Prostate gland (tissue), 2 donors: ENCODE data around the gene RTN1. TPM values are rescaled to one million over a fixed set of nuclear protein-coding genes. Genes with fewer than 3 reads are reported as not detected.

Experiments
- DNase-seq: peaks from one replicate; pipeline ENCODE4 v3.0.0-alpha.2; 2019; ENCODE audit warnings: low spot score
- H3K27ac ChIP-seq, 2 donors: fragments of 200-600 bp; sonication (generic); 2 replicates each; pipeline ENCODE4 v1.5.1; 2017 to 2019
- H3K27me3 ChIP-seq: fragments of 200-600 bp; sonication (generic); replicated peaks from 2 replicates; pipeline ENCODE4 v1.5.1; 2019; ENCODE audit not compliant: insufficient read depth
- H3K36me3 ChIP-seq, 2 donors: fragments of 200-600 bp; sonication (generic); 1 replicate in 1 of 2; 2 replicates in 1 of 2; pipeline versions ENCODE4 v1.5.1 to v1.8.1; 2017 to 2019
- H3K4me1 ChIP-seq: fragments of 200-600 bp; sonication (generic); replicated peaks from 2 replicates; pipeline ENCODE4 v1.5.1; 2019
- H3K4me3 ChIP-seq, 2 donors: fragments of 200-600 bp; sonication (generic); 2 replicates each; pipeline ENCODE4 v1.5.1; 2017 to 2019
- H3K9me3 ChIP-seq: fragments of 200-600 bp; sonication (generic); 2 replicates; pipeline ENCODE4 v1.5.1; 2017
- CTCF ChIP-seq, 4 experiments: fragments of 200-600 bp in 2 of 4; fragments of 450-650 bp in 2 of 4; sonication (generic) in 2 of 4; IDR thresholded peaks; 1 replicate in 3 of 4; 2 replicates in 1 of 4; pipeline ENCODE4 v1.5.1; 2016 to 2019; ENCODE audit warnings: antibody characterized with exemption in 4 of 4, mild to moderate bottlenecking in 2 of 4, moderate library complexity in 2 of 4
- POLR2A ChIP-seq: fragments of 450-650 bp; IDR thresholded peaks from one replicate; pipeline ENCODE4 v1.6.1; 2016; ENCODE audit warnings: antibody characterized with exemption, mild to moderate bottlenecking
- POLR2AphosphoS5 ChIP-seq: sonication (generic); formaldehyde crosslinking; IDR thresholded peaks from one replicate; pipeline ENCODE4 v1.6.1; 2017; ENCODE audit warnings: antibody characterized with exemption
- WGBS: methylation state at CpG from one replicate; pipeline ENCODE4 v1.1.5; 2018; 5-methylcytosine and 5-hydroxymethylcytosine counted together
- intact Hi-C: fragments of 100-400 bp; cut with DNase I; formaldehyde crosslinking; loops from one replicate; pipeline ENCODE4 v1.14.2; 2022
- total RNA-seq, 2 donors: library from RNA; depleted of rRNA; stranded (reverse); fragments of >200 nt; gene quantifications; one replicate each; pipeline ENCODE4 v1.1.0, GENCODE V29; 2016

The RTN1 gene
- total RNA-seq, 2 donors from 2014 or later = 21.6 to 121 TPM

- no peak for TF ChIP-seq POLR2A
- no peak for TF ChIP-seq CTCF (IDR thresholded peaks at IDR 0.05)
- TF ChIP-seq POLR2AphosphoS5 = no peak
- no peaks in the 10 kb centered on the region for H3K36me3 ChIP-seq
- no peak overlapping the region for H3K4me3 ChIP-seq
- intact Hi-C loops = no loop called here
- no peaks in the 10 kb centered on the region for H3K4me1 ChIP-seq
- H3K27ac ChIP-seq = no peak overlapping the region
- no peaks in the 10 kb centered on the region for H3K27me3 ChIP-seq
- no peak for DNase-seq
- WGBS = 86% methylated on average over 6 of the region's 6 CpGs
- H3K9me3 ChIP-seq = no peaks in the 10 kb centered on the region
These were observed 275.5 kb downstream of the RTN1 start for GRCh38 chr14:59595071-59595470.

- intact Hi-C loops = no loop called here
- WGBS = 83% methylated on average over 5 of the region's 5 CpGs
- H3K4me1 ChIP-seq = no peaks in the 10 kb centered on the region
- TF ChIP-seq POLR2AphosphoS5 = no peak
- TF ChIP-seq POLR2A = no peak
- no peak for TF ChIP-seq CTCF (IDR thresholded peaks at IDR 0.05)
- no peaks in the 10 kb centered on the region for H3K36me3 ChIP-seq
- H3K27me3 ChIP-seq = no peaks in the 10 kb centered on the region
- no peak for DNase-seq
- H3K4me3 ChIP-seq = no peak overlapping the region
- no peaks in the 10 kb centered on the region for H3K9me3 ChIP-seq
- H3K27ac ChIP-seq = no peak overlapping the region
These were observed 278.8 kb downstream of the RTN1 start for GRCh38 chr14:59591641-59592370.

- TF ChIP-seq CTCF (IDR thresholded peaks at IDR 0.05) (no peak), POLR2AphosphoS5 (no peak), POLR2A (no peak)
- WGBS = 80% methylated on average over 3 of the region's 3 CpGs
- Histone ChIP-seq H3K27ac (no peak overlapping the region), H3K9me3 (no peaks in the 10 kb centered on the region), H3K4me3 (no peak overlapping the region), H3K27me3 (no peaks in the 10 kb centered on the region), H3K4me1 (no peaks in the 10 kb centered on the region), H3K36me3 (no peaks in the 10 kb centered on the region)
- no peak for DNase-seq
- intact Hi-C loops = no loop called here
These were observed 282.5 kb downstream of the RTN1 start for GRCh38 chr14:59588101-59588500.

- Histone ChIP-seq H3K4me3 (no peak overlapping the region), H3K4me1 (no peaks in the 10 kb centered on the region), H3K36me3 (no peaks in the 10 kb centered on the region), H3K27me3 (no peaks in the 10 kb centered on the region), H3K27ac (no peak overlapping the region), H3K9me3 (no peaks in the 10 kb centered on the region)
- WGBS = 54% methylated on average over 10 of the region's 10 CpGs
- no peak for DNase-seq
- intact Hi-C loops = no loop called here
- TF ChIP-seq POLR2A = no peak
- TF ChIP-seq POLR2AphosphoS5 = no peak
- TF ChIP-seq CTCF (IDR thresholded peaks at IDR 0.05) = no peak
These were observed 284.6 kb downstream of the RTN1 start for GRCh38 chr14:59585891-59586554.

GRCh38 chr14:59583755-59584154 lies 286.8 kb downstream of the RTN1 start:
- no peak for DNase-seq
- intact Hi-C loops = no loop called here
- no peaks in the 10 kb centered on the region for H3K9me3 ChIP-seq
- 37% methylated on average over 2 of the region's 2 CpGs for WGBS
- H3K27ac ChIP-seq = no peak overlapping the region
- no peaks in the 10 kb centered on the region for H3K27me3 ChIP-seq
- no peaks in the 10 kb centered on the region for H3K36me3 ChIP-seq
- H3K4me1 ChIP-seq = no peaks in the 10 kb centered on the region
- no peak overlapping the region for H3K4me3 ChIP-seq
- no peak for TF ChIP-seq CTCF (IDR thresholded peaks at IDR 0.05)
- TF ChIP-seq POLR2AphosphoS5 = no peak
- no peak for TF ChIP-seq POLR2A
